GM12801 (cell line): Measurements from ENCODE around the gene ARHGAP40.

Experiments used
- CTCF ChIP-seq: IDR thresholded peaks from one replicate; pipeline ENCODE4 v1.5.1; 2011; ENCODE audit warnings: control low read depth; ENCODE audit not compliant: insufficient read length; ENCODE audit errors: extremely low read depth

Gene ARHGAP40

GRCh38 chr20:38664284-38664683 lies 62.7 kb downstream of the ARHGAP40 start:
- no peak for TF ChIP-seq CTCF

- TF ChIP-seq CTCF = no peak
These were observed 63.5 kb downstream of the ARHGAP40 start for GRCh38 chr20:38665094-38665493.

DNA sequence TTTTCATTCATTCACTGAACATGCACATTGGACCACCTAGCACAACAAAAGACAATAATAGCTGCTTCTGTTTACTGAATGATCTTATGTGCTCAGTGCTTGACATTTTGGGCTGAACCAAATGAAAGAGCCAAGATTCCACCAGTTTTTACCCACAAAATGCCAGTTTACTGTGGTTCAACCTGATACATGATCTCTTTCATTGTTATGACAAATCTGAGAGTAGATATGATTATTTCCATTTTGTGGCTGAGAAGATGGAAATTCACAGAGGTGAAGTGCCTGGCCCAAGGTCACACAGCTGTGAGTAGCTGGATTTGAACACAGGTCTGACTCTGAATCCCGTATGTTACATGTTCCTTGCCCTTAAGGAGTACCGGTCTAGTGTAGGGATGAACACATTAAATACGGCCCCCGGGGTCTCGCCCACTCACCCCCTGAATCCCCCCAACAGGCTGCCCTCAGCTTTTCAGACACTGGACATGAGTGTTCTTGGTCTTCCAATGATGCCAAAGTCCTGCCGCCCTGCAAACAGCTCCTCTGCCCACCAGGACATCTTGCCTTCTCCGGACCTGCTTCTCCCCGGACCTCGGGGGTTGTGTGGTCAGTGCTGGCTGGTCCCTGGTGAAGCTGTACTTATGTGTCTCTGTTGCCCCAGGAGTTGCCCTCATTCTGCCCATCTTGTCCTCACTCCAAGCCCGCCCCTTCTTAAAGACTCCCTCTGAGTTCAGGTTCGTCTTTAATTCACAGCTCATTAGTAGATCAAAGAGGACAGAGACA lies 64.1 kb downstream of the ARHGAP40 start:
- TF ChIP-seq CTCF = no peak

GRCh38 chr20:38667417-38667956 lies 65.9 kb downstream of the ARHGAP40 start:
- TF ChIP-seq CTCF = no peak

DNA sequence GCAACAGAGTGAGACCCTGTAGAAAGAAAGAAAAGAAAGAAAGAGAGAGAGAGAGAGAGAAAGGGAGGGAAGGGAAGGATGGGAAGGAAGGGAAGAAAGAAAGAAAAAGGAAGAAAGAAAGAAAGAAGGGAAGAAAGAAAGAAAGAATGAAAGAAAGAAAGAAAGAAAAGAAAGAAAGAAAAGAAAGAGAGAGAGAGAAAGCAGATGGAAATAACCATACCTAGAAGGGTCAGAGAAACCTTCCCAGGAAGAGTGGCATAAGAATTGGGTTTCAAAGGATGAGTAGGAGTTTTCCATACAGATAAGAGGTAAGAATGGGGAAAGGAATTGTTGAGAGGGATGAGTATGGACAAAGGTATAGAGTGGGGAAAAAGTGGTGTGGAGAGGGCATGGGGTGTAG lies 68.1 kb downstream of the ARHGAP40 start:
- no peak for TF ChIP-seq CTCF

DNA sequence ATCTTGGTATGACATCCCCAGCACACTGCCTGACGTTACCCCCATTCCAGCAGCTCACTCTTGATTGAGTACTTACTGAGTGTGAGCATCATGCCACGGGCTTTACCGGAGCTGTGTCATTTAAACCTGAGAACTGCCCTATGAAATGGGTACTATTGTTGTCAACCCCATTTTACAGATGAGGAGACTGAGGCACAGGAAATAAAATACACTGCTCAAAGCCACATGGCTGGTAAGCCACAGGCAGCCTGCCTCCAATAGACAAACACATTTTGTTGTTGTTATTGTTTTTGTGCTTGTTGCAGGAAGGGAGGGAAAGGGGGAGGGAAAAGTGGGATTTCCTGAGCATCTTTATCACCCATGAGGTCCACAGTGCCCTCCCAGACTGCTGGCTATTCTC lies 69.2 kb downstream of the ARHGAP40 start:
- no peak for TF ChIP-seq CTCF

DNA sequence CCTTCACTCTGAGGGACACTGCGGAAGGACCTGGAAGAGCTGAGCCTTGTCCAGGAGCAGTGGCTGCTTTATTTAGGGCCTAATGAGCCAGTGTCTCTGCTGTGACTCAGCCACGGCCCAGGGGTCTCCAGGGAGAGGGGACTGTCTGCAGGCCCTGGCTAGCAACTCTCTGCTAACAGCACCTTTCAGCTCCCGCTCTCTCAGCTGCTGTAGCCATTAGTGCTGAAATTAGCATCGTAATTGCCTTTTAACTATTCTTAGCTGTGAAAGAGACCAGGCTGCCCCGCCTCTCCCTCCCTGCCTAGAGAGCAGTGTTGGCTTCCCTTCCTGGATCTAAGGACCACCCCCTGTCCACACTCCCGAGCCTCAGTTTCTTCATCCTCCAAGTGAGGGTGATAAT lies 69.6 kb downstream of the ARHGAP40 start:
- TF ChIP-seq CTCF = no peak
